Smooth muscle cell (in vitro differentiated cells): ENCODE data around the gene ADIPOR2. TPM values are rescaled to one million over a fixed set of nuclear protein-coding genes. Genes with fewer than 3 reads are reported as not detected.

Source experiments
- DNase-seq: peaks from one replicate; lab custom pipeline; 2025; ENCODE audit not compliant: unreplicated experiment; lab: John Stamatoyannopoulos, UW
- H2AFZ ChIP-seq: fragments of 200-600 bp; sonication (generic); 2 replicates; pipeline ENCODE4 v1.6.0; 2016; ENCODE audit warnings: antibody characterized with exemption, low read depth, mild to moderate bottlenecking
- H3F3A ChIP-seq: fragments of 200-600 bp; sonication (generic); 2 replicates; pipeline ENCODE4 v1.6.0; 2017; ENCODE audit warnings: antibody characterized with exemption, low read depth
- H3K27ac ChIP-seq: fragments of 200-600 bp; sonication (generic); 2 replicates; pipeline ENCODE4 v1.5.1; 2016; ENCODE audit warnings: low read depth, mild to moderate bottlenecking
- H3K27me3 ChIP-seq: fragments of 200-600 bp; sonication (generic); 2 replicates; pipeline ENCODE4 v1.6.1; 2016; ENCODE audit warnings: low read depth, mild to moderate bottlenecking
- H3K36me3 ChIP-seq: fragments of 200-600 bp; sonication (generic); 2 replicates; pipeline ENCODE4 v1.5.1; 2016; ENCODE audit warnings: low read depth
- H3K4me1 ChIP-seq: fragments of 200-600 bp; sonication (generic); 2 replicates; pipeline ENCODE4 v1.5.1; 2016; ENCODE audit warnings: low read depth
- H3K4me2 ChIP-seq: fragments of 200-600 bp; sonication (generic); 2 replicates; pipeline ENCODE4 v1.6.0; 2016; ENCODE audit warnings: mild to moderate bottlenecking
- H3K4me3 ChIP-seq: fragments of 200-600 bp; sonication (generic); 2 replicates; pipeline ENCODE4 v1.5.1; 2016; ENCODE audit warnings: mild to moderate bottlenecking
- H3K79me2 ChIP-seq: fragments of 200-600 bp; sonication (generic); 2 replicates; pipeline ENCODE4 v1.6.0; 2016; ENCODE audit warnings: low read depth, mild to moderate bottlenecking
- H3K9ac ChIP-seq: fragments of 200-600 bp; sonication (generic); 2 replicates; pipeline ENCODE4 v1.6.0; 2016; ENCODE audit warnings: low read depth
- H3K9me3 ChIP-seq: fragments of 200-600 bp; sonication (generic); replicated peaks from 2 replicates; pipeline ENCODE4 v1.5.1; 2016; ENCODE audit warnings: low read depth
- H4K20me1 ChIP-seq: fragments of 200-600 bp; sonication (generic); 2 replicates; pipeline ENCODE4 v1.6.0; 2016; ENCODE audit warnings: low read depth
- CTCF ChIP-seq: fragments of 200-600 bp; sonication (generic); IDR thresholded peaks from 2 replicates; pipeline ENCODE4 v1.5.1; 2017; ENCODE audit warnings: borderline replicate concordance, mild to moderate bottlenecking, antibody characterized with exemption; ENCODE audit not compliant: insufficient read depth, poor library complexity, severe bottlenecking
- WGBS: methylation state at CpG from one replicate; pipeline ENCODE4 v1.1.7; 2016; ENCODE audit warnings: low lambda C conversion rate; 5-methylcytosine and 5-hydroxymethylcytosine counted together
- polyA plus RNA-seq: library from polyadenylated mRNA; unstranded; fragments of >200 nt; fragmentation: Nextera tagmentation; extraction: Ambion mirVana; gene quantifications from 2 replicates; pipeline ENCODE4 v1.2.1, GENCODE V29; 2016
- total RNA-seq: library from RNA; depleted of rRNA; stranded (reverse); fragments of >200 nt; gene quantifications from 2 replicates; pipeline ENCODE4 v1.2.3, GENCODE V29; 2014

Gene ADIPOR2
- total and polyA plus RNA-seq, 2 experiments from 2014 or later: 7.0 to 34.1 TPM

- 88% methylated on average over 6 of the region's 6 CpGs for WGBS
These were observed 39.9 kb upstream of the ADIPOR2 start for GRCh38 chr12:1650978-1651361.

GRCh38 chr12:1651946-1652345, 38.9 kb upstream of the ADIPOR2 start:
- H3K9me3 ChIP-seq: no peaks in the 10 kb centered on the region
- peaks cover 7% of the 10 kb centered on the region for H3F3A ChIP-seq
- H3K79me2 ChIP-seq: no peaks in the 10 kb centered on the region
- H3K27me3 ChIP-seq: peaks cover 21% of the 10 kb centered on the region
- no peak overlapping the region for H3K4me2 ChIP-seq
- H2AFZ ChIP-seq: no peak overlapping the region
- H3K4me3 ChIP-seq: no peak overlapping the region
- no peak overlapping the region for H3K9ac ChIP-seq
- TF ChIP-seq CTCF: no peak
- H3K27ac ChIP-seq: no peak overlapping the region
- no peaks in the 10 kb centered on the region for H4K20me1 ChIP-seq
- H3K36me3 ChIP-seq: no peaks in the 10 kb centered on the region
- DNase-seq: no peak
- no peaks in the 10 kb centered on the region for H3K4me1 ChIP-seq

More at GRCh38 chr12:1650978-1651361, 39.9 kb upstream of the ADIPOR2 start:
- Histone ChIP-seq H3K27ac (no peak overlapping the region), H3K9ac (no peak overlapping the region), H3K4me3 (no peak overlapping the region), H3K27me3 (peaks cover 24% of the 10 kb centered on the region), H3K79me2 (no peaks in the 10 kb centered on the region), H3K9me3 (no peaks in the 10 kb centered on the region), H4K20me1 (no peaks in the 10 kb centered on the region), H3K4me1 (no peaks in the 10 kb centered on the region), H3K36me3 (no peaks in the 10 kb centered on the region), H3K4me2 (peak overlapping the region; percentile 57), H2AFZ (no peak overlapping the region), H3F3A (peaks cover 6% of the 10 kb centered on the region)
- TF ChIP-seq CTCF: no peak
- DNase-seq: no peak

GRCh38 chr12:1655225-1655788, 35.6 kb upstream of the ADIPOR2 start:
- no peak for DNase-seq
- Histone ChIP-seq H4K20me1 (no peaks in the 10 kb centered on the region), H2AFZ (no peak overlapping the region), H3K4me1 (no peaks in the 10 kb centered on the region), H3K9ac (no peak overlapping the region), H3K27ac (no peak overlapping the region), H3K79me2 (no peaks in the 10 kb centered on the region), H3F3A (peaks cover 21% of the 10 kb centered on the region), H3K27me3 (peaks cover 13% of the 10 kb centered on the region), H3K36me3 (no peaks in the 10 kb centered on the region), H3K4me2 (no peak overlapping the region), H3K4me3 (no peak overlapping the region), H3K9me3 (no peaks in the 10 kb centered on the region)
- 79% methylated on average over 6 of the region's 6 CpGs for WGBS
- TF ChIP-seq CTCF: no peak

- no peak overlapping the region for H3K4me3 ChIP-seq
- H3K4me1 ChIP-seq: no peaks in the 10 kb centered on the region
- H3K4me2 ChIP-seq: no peak overlapping the region
- DNase-seq: no peak
- H3K9me3 ChIP-seq: no peaks in the 10 kb centered on the region
- H3K27ac ChIP-seq: no peak overlapping the region
- H3F3A ChIP-seq: peaks cover 26% of the 10 kb centered on the region
- H3K36me3 ChIP-seq: no peaks in the 10 kb centered on the region
- H3K27me3 ChIP-seq: peaks cover 13% of the 10 kb centered on the region
- H2AFZ ChIP-seq: no peak overlapping the region
- H4K20me1 ChIP-seq: no peaks in the 10 kb centered on the region
- H3K79me2 ChIP-seq: no peaks in the 10 kb centered on the region
- 83% methylated on average over 12 of the region's 12 CpGs for WGBS
- no peak for TF ChIP-seq CTCF
- no peak overlapping the region for H3K9ac ChIP-seq
These were observed 34.0 kb upstream of the ADIPOR2 start for GRCh38 chr12:1656902-1657301.
